Stimulated activated CD4-positive, alpha-beta T cell treated with anti-CD3 and anti-CD28 coated beads, Interleukin-1b, Interleukin-23, amount 100 ng/mL, for 1 hour (primary cell): ENCODE results near the gene NVL.

ENCODE experiments used
- DNase-seq, 2 donors: peaks; one replicate each; pipeline ENCODE4 v3.0.0-alpha.2; 2020; ENCODE audit warnings: low read depth in 2 of 2

The NVL gene

GRCh38 chr1:224198572-224198971, 131.4 kb downstream of the NVL start:
- no peak for DNase-seq

DNA sequence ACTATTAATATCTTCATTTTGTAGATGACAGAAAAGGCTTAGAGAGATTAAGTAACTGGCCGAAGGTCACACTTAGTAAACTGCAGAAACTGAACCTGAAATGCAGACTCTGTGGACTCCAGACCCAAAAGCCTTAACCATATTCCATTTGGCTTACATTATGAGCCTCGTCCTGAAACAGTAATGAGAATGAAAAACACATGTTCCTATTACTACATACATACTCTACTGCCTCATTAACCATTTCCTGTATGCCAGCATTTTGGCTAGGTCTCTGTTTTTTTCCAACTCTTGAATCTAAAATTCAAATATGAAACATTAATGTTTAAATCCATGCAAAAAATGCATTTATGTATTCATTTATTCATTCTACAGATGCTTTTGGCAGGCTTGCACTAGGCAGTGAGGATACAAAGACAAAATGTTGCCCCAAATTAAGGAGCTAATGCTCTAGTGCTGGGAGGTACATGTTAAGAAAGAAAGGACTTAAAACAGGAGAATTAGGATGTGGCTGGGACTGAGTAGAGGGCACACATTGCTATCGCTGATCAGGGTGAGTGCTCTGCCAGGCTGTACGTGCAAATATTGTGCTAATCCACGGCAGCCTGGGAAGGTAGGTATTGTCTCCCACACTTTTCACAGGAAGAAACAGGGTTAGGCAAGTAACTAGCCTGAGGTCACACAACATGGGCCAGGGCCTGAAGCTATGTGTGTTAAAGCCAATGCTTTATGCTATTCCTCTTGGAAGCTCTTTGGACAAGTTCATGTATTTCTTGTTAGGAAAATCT, 133.0 kb downstream of the NVL start:
- DNase-seq, result no peak

GRCh38 chr1:224193319-224193966, 136.5 kb downstream of the NVL start:
- no peak for DNase-seq

DNA sequence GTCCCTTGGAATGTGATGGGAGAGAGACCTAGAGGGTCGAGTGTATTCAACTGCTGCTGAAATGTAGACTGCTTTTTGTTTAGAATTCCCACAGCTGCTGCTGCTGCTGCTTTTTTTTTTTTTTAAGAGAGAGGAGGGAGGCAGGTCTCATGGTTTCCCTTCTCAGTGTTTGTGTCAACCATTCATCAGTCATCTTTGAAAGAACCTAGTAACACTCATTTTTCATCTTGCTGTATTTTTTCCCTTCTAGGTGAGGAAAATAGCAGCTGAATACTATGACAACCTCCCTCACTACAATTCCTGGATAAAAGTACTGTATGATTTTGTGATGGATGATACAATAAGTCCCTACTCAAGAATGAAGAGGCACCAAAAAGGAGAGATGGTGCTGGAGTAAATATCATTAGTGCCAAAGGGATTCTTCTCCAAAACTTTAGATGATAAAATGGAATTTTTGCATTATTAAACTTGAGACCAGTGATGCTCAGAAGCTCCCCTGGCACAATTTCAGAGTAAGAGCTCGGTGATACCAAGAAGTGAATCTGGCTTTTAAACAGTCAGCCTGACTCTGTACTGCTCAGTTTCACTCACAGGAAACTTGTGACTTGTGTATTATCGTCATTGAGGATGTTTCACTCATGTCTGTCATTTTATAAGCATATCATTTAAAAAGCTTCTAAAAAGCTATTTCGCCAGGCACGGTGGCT, 137.7 kb downstream of the NVL start:
- DNase-seq, result no peak

- DNase-seq, result no peak
Observed at GRCh38 chr1:224189561-224189960, 140.4 kb downstream of the NVL start.

DNA sequence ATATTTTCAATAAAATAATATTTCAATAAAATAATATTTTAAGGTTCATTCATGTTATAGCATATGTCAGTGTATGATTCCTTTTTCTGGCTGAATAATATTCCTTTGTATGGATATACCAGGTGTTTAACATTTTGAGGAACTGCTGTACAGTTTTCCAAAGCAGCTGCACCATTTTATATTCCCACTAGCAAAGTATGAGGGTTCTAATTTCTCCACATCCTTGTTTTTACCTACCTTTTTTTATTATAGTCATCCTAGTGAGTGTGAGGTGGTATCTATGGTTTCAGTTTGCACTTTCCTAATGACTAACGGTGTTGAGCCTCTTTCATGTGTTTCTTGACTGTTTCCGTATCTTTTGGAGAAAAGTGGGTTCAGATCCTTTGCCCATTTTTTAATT, 141.7 kb downstream of the NVL start:
- DNase-seq, result no peak

DNA sequence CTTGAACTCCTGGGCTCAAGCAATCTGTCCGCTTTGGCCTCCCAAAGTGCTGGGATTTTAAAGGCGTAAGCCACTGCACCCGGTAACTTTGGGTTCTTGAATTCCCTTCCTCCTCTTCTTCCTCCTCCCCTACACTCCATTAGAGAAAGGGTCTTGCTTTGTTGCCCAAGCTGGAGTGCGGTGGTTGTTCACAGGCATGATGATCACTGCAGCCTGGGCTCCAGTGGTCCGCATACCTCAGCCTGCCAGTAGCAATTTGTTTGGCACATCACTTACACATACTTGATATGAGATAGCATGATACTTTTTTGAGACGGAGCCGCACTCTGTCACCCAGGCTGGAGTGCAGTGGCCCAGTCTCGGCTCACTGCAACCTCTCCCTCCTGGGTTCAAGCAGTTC, 144.8 kb downstream of the NVL start:
- no peak for DNase-seq

DNA sequence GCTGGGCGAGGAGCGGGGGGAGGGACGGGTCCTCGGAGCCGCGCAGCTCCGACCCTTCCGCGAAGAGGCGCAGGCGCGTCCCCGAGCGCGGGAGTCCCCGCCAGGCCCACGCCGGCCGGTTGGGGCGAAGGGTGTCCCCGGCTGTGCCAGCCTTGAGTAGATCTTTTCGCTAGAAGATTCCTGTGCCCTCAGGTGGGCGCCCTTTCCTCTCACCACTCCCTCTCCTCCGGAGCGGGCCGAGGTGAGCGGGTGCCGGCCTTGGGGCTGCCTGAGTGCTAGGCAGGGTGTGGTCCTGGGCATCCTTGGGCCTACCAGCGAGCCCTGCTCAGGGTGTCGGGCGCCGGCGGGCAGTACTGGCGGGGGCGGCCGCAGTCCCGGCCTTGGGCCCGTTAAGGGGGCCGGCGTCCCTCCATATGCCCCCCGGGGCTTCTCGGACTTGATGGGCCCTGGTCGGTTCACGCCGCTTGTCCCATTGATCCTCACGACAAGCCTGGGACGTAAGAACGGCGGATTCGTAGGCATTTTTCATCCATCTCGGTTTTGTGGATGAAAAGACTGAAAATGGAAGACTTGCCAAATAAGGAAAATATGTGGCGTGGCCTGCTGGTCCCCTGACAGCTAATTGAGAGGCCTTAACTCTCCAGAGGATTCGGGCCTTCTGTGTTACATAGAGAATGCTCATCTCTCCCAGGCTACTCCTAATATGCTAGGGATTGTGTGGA, 146.2 kb downstream of the NVL start:
- peak in 1 of 2 donors; percentile 24 for DNase-seq

DNA sequence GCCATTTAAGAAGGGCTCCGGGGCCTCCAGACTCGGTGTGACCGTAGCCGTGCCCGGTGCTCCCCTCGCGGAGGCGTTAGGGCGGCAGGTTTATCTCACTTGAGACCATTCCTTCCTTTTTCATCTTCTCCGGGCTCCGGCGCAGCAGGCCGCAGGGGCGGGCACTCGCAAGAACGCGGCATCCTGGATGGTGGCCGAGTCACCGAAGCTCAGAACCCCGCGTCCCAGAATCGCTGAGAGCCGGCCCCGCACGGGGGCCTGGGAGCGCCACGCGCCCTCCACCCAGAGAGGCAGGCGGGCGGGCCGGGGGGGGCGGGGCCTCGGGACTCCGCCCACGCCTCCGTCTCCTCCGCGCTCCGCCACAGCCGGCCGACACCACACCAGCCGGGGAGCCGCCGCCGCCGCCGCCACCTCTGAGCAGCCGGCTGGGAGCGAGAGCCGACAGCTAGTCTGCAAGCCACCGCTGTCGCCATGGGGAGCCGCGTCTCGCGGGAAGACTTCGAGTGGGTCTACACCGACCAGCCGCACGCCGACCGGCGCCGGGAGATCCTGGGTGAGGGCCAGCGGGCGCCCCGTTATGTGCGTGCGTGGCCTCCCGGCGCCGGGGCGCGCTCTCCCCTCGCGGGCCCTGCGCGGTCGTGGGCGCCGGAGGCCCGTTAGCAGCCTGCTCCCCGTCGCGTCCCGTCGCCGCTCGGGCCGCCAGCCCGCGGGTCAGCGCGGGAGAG, 146.9 kb downstream of the NVL start, which contains the start of gene DEGS1:
Gene DEGS1 (plus strand): TSS at position 375 of the 725 bp plus-strand sequence. CDS start 97 bp downstream, at position 472.
- DNase-seq, result peak; percentile 53 to 55

DNA sequence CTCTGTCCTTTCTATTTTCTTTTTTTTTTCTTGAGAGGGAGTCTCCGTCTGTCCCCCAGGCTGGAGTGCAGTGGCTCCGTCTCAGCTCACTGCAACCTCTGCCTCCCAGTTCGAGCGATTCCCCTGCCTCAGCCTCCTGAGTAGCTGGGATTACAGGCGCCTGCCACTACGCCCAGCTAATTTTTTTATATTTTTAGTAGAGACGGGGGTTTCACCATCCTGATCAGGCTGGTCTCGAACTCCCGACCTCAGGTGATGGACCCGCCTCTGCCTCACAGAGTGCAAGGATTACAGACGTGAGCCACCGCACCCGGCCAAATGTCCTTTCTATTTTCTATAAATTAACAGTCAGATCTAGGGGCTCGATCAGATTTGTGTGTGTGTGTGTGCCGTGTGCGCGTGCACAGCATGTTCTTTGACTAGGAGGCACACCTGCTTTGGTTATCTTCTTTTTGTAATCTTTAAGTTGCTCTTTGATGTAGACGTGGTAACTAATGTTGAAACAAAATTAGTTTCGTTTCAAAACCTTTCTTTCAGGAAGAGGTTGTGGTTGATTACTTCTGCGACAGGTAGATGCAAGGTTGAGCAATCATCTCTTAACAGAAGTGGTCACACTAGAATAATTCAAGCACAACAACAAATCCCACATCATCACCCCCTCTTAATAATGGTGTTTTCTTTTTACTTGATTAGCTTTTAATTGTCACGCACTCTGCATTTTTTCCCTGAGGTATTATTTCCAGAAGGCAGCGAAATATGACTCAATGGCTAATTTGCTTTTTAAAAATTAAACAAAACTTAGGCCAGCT, 147.7 kb downstream of the NVL start:
- no peak for DNase-seq

- DNase-seq, result no peak
Observed at GRCh38 chr1:224181453-224181810, 148.5 kb downstream of the NVL start.

- no peak for DNase-seq
Observed at GRCh38 chr1:224180783-224181452, 149.1 kb downstream of the NVL start.

DNA sequence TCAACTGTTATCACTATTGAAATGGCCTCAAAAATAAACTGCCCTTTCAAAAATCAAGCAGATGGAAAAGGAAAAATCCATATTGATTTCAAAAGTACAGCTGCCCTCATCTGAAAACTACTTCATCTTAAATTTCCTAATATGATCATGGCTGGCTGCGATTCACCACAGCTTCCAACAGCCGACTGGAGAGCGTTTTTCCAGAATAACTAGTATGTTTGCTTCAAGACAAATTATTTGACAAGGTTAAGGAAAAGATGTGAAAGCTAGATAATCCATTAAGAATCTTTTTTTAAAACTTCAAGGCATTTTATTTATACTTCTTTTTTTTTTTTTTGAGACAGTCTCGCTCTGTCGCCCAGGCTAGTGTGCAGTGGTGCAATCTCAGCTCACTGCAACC, 151.1 kb downstream of the NVL start:
- DNase-seq, result no peak

GRCh38 chr1:224177356-224177999, 152.5 kb downstream of the NVL start:
- DNase-seq, result no peak
